GM12892 (cell line): ENCODE results near the gene UBR3.
"Not testable (repeated sequence)": the region's sequence is repeated elsewhere in the genome, so short reads cannot be mapped to it uniquely, and the experiment has no call there.

ENCODE experiments used
- POLR2A ChIP-seq: IDR thresholded peaks from 2 replicates; pipeline ENCODE4 v1.6.1; 2011; ENCODE audit warnings: low read depth, low read length, control low read depth
- POLR2AphosphoS5 ChIP-seq: IDR thresholded peaks from 2 replicates; pipeline ENCODE4 v1.6.1; 2011; ENCODE audit warnings: low read depth, low read length, control low read depth

- TF ChIP-seq POLR2A, POLR2AphosphoS5: not testable (repeated sequence)
Observed at GRCh38 chr2:169900103-169900502, 72.8 kb downstream of the UBR3 start.
